BJ (cell line): ENCODE results near the gene C5AR2. TPM values are rescaled to one million over a fixed set of nuclear protein-coding genes. Genes with fewer than 3 reads are reported as not detected.

ENCODE experiments used
- CTCF ChIA-PET: fragments of 350-600 bp; formaldehyde crosslinking; extraction: SDS; loops from one replicate; lab custom pipeline; 2021; ENCODE audit warnings: antibody characterized with exemption, inconsistent platforms; lab: Yijun Ruan, JAX
- POLR2A ChIA-PET: fragments of 300-600 bp; sonication (Branson Sonifier 250); formaldehyde crosslinking; extraction: SDS; loops from one replicate; lab custom pipeline; 2021; ENCODE audit warnings: antibody characterized with exemption; lab: Charles Lee
- DNase-seq: peaks from one replicate; pipeline ENCODE4 v3.0.0-alpha.2; 2011; ENCODE audit warnings: low read depth
- H3K27me3 ChIP-seq: 2 replicates; pipeline ENCODE4 v1.6.0; 2011; ENCODE audit warnings: low read length; ENCODE audit not compliant: control insufficient read depth, insufficient read depth
- H3K36me3 ChIP-seq: 2 replicates; pipeline ENCODE4 v1.5.1; 2011; ENCODE audit warnings: low read length; ENCODE audit not compliant: control insufficient read depth, insufficient read depth
- H3K4me3 ChIP-seq: 2 replicates; pipeline ENCODE4 v1.5.1; 2011; ENCODE audit warnings: low read depth, mild to moderate bottlenecking, control low read depth, low read length
- CTCF ChIP-seq: IDR thresholded peaks from 2 replicates; pipeline ENCODE4 v1.5.1; 2011; ENCODE audit warnings: low read depth, mild to moderate bottlenecking, control low read depth, inconsistent platforms, low read length, moderate library complexity; ENCODE audit not compliant: insufficient read depth
- polyA plus RNA-seq: library from polyadenylated mRNA; depleted of rRNA; stranded (reverse); fragments of >200 nt; gene quantifications from 2 replicates; pipeline ENCODE4 v1.2.3, GENCODE V29; 2011

Gene C5AR2
- polyA plus RNA-seq, 1 experiment, result not detected

GRCh38 chr19:47315125-47315821, 16.7 kb upstream of the C5AR2 start:
- TF ChIP-seq CTCF, result no peak
- peak; percentile 66 for DNase-seq
- Histone ChIP-seq H3K4me3 (no peak overlapping the region), H3K27me3 (no peaks in the 10 kb centered on the region; the same call in 1 of the 2 replicates), H3K36me3 (no peaks in the 10 kb centered on the region)
- ChIA-PET CTCF (interaction anchor here (1.6 to 3.6 kb wide), 2 partner anchors 9 to 34 kb away, joined by 5 to 17 read pairs; partner anchors contain the start of gene DHX34), POLR2A (no interaction called here)

GRCh38 chr19:47316513-47316912, 15.5 kb upstream of the C5AR2 start:
- ChIA-PET POLR2A (no interaction called here), CTCF (interaction anchor here (1.0 to 3.6 kb wide), 5 partner anchors 11 to 32 kb away, joined by 3 to 17 read pairs (median 3); partner anchors contain the start of gene DHX34)
- DNase-seq, result no peak
- no peak for TF ChIP-seq CTCF
- Histone ChIP-seq H3K27me3 (no peaks in the 10 kb centered on the region; the same call in 1 of the 2 replicates), H3K36me3 (no peaks in the 10 kb centered on the region), H3K4me3 (no peak overlapping the region)

GRCh38 chr19:47319923-47320871, 11.8 kb upstream of the C5AR2 start:
- ChIA-PET POLR2A (no interaction called here), CTCF (interaction anchor here (1.0 to 1.7 kb wide), 2 partner anchors 29 to 108 kb away, joined by 3 to 6 read pairs; partner anchors contain the start of gene DHX34)

GRCh38 chr19:47321630-47322029, 10.3 kb upstream of the C5AR2 start:
- ChIA-PET CTCF (interaction anchor here (0.6 to 1.7 kb wide), 2 partner anchors 27 to 112 kb away, joined by 5 to 6 read pairs; partner anchors contain the start of gene DHX34), POLR2A (no interaction called here)
- no peak for DNase-seq

More at GRCh38 chr19:47319923-47320871, 11.8 kb upstream of the C5AR2 start:
- peaks cover 2% of the 10 kb centered on the region; the same call in 1 of the 2 replicates for H3K27me3 ChIP-seq
- H3K36me3 ChIP-seq, result no peaks in the 10 kb centered on the region
- no peak overlapping the region for H3K4me3 ChIP-seq
- no peak for DNase-seq
- no peak for TF ChIP-seq CTCF

More at GRCh38 chr19:47321630-47322029, 10.3 kb upstream of the C5AR2 start:
- no peak overlapping the region for H3K4me3 ChIP-seq
- TF ChIP-seq CTCF, result no peak
- peaks cover 2% of the 10 kb centered on the region; the same call in 1 of the 2 replicates for H3K27me3 ChIP-seq
- H3K36me3 ChIP-seq, result no peaks in the 10 kb centered on the region
